Epithelial cell of proximal tubule (primary cell): ENCODE data around the gene PLAGL2. TPM values are rescaled to one million over a fixed set of nuclear protein-coding genes. Genes with fewer than 3 reads are reported as not detected.
"Not testable (repeated sequence)": the region's sequence is repeated elsewhere in the genome, so short reads cannot be mapped to it uniquely, and the experiment has no call there.

Source experiments
- DNase-seq: peaks from one replicate; pipeline ENCODE4 v3.0.0-alpha.2; 2011; ENCODE audit warnings: low read depth
- H3K4me3 ChIP-seq: 2 replicates; pipeline ENCODE4 v1.5.1; 2011; ENCODE audit warnings: low read depth, mild to moderate bottlenecking, low read length
- total RNA-seq: library from RNA; depleted of rRNA; stranded (reverse); fragments of >200 nt; gene quantifications from 2 replicates; pipeline ENCODE4 v1.2.3, GENCODE V29; 2015
- TF ChIP-seq, protein P1 (sequence below): conservative IDR thresholded peaks from 2 replicates; pipeline ENCODE4 v1.5.1; 2012; ENCODE audit warnings: low read depth, mild to moderate bottlenecking, low read length

PLAGL2 gene
- total RNA-seq, 1 donor from 2014 or later, result 7.8 TPM

DNA sequence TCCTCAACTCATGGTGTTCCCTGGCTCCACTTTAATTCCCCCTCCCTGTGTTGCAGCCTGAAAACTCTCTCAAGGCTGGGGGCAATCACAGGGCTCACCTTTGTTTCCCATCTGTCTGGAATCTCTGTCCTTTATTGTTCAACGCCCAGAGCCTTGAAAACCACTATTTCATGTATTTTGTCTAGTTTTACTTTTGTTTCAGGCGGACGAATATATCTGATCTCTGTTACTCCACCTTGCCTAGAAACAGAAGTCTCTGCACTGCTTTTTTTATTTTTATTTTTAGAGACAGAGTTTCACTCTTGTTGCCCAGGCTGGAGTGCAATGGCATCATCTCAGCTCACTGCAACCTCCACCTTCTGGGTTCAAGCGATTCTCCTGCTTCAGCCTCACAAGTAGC lies 27.6 kb downstream of the PLAGL2 start:
- no peak for DNase-seq
- TF ChIP-seq, protein P1, sequence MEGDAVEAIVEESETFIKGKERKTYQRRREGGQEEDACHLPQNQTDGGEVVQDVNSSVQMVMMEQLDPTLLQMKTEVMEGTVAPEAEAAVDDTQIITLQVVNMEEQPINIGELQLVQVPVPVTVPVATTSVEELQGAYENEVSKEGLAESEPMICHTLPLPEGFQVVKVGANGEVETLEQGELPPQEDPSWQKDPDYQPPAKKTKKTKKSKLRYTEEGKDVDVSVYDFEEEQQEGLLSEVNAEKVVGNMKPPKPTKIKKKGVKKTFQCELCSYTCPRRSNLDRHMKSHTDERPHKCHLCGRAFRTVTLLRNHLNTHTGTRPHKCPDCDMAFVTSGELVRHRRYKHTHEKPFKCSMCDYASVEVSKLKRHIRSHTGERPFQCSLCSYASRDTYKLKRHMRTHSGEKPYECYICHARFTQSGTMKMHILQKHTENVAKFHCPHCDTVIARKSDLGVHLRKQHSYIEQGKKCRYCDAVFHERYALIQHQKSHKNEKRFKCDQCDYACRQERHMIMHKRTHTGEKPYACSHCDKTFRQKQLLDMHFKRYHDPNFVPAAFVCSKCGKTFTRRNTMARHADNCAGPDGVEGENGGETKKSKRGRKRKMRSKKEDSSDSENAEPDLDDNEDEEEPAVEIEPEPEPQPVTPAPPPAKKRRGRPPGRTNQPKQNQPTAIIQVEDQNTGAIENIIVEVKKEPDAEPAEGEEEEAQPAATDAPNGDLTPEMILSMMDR, result no peak
- H3K4me3 ChIP-seq, result no peak overlapping the region

- DNase-seq, result no peak
- TF ChIP-seq, protein P1, result no peak
- no peak overlapping the region for H3K4me3 ChIP-seq
Observed at GRCh38 chr20:32179515-32179914, 28.0 kb downstream of the PLAGL2 start.

DNA sequence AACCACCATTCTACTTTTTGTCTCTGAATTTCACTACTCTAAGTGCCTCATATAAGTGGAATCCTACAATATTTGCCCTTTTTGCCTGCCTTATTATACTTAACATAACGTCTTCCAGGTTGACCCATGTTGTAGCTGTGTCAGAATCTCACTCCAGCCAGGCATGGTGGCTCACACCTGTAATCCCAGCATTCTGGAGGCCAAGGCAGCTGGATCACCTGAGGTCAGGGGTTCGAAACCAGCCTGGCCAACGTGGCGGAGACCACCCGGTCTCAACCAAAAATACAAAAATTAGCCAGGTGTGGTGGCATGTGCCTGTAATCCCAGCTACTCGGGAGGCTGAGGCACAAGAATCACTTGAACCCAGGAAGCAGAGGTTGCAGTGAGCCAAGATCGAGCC lies 29.8 kb downstream of the PLAGL2 start:
- not testable (repeated sequence) for H3K4me3 ChIP-seq, DNase-seq

- no peak for DNase-seq
- H3K4me3 ChIP-seq, result no peak overlapping the region
- TF ChIP-seq, protein P1, result no peak
Observed at GRCh38 chr20:32168184-32168910, 39.2 kb downstream of the PLAGL2 start.

- H3K4me3 ChIP-seq, result no peak overlapping the region
- TF ChIP-seq, protein P1, result no peak
- no peak for DNase-seq
Observed at GRCh38 chr20:32167552-32167951, 40.0 kb downstream of the PLAGL2 start.

GRCh38 chr20:32165836-32166545 lies 41.6 kb downstream of the PLAGL2 start:
- no peak for DNase-seq
- TF ChIP-seq, protein P1, result no peak
- no peak overlapping the region for H3K4me3 ChIP-seq

GRCh38 chr20:32164984-32165735 lies 42.4 kb downstream of the PLAGL2 start:
- TF ChIP-seq, protein P1, result no peak
- no peak for DNase-seq
- no peak overlapping the region for H3K4me3 ChIP-seq
